Effector memory CD4-positive, alpha-beta T cell (primary cell): ENCODE data around the gene CEP70.
"Not testable (repeated sequence)": the region's sequence is repeated elsewhere in the genome, so short reads cannot be mapped to it uniquely, and the experiment has no call there.

ENCODE experiments used
- DNase-seq, 3 donors: peaks; one replicate each; pipeline ENCODE4 v3.0.0-alpha.2; 2020
- H3K27ac ChIP-seq: 2 replicates; pipeline ENCODE4 v1.7.0; 2013; ENCODE audit warnings: mild to moderate bottlenecking, low read length, moderate library complexity; ENCODE audit not compliant: insufficient read depth, poor library complexity, severe bottlenecking
- H3K27me3 ChIP-seq: replicated peaks from 2 replicates; pipeline ENCODE4 v1.7.0; 2013; ENCODE audit warnings: mild to moderate bottlenecking, low read length; ENCODE audit not compliant: insufficient read depth, control insufficient read depth, poor library complexity, severe bottlenecking
- H3K36me3 ChIP-seq: 2 replicates; pipeline ENCODE4 v1.7.0; 2013; ENCODE audit warnings: mild to moderate bottlenecking, low read length, moderate library complexity; ENCODE audit not compliant: control insufficient read depth, insufficient read depth
- H3K4me1 ChIP-seq: 2 replicates; pipeline ENCODE4 v1.7.0; 2013; ENCODE audit warnings: low read length, mild to moderate bottlenecking; ENCODE audit not compliant: control insufficient read depth, insufficient read depth, poor library complexity, severe bottlenecking
- H3K4me3 ChIP-seq: 2 replicates; pipeline ENCODE4 v1.7.0; 2013; ENCODE audit warnings: low read length, low read depth, mild to moderate bottlenecking; ENCODE audit not compliant: insufficient read depth, poor library complexity, severe bottlenecking
- H3K9me3 ChIP-seq: 2 replicates; pipeline ENCODE4 v1.7.0; 2013; ENCODE audit warnings: mild to moderate bottlenecking, low read length, moderate library complexity; ENCODE audit not compliant: control insufficient read depth

The CEP70 gene

GRCh38 chr3:138591392-138591791 lies 2.7 kb downstream of the CEP70 start:
- no peak overlapping the region for H3K27ac ChIP-seq
- no peaks in the 10 kb centered on the region for H3K27me3 ChIP-seq
- no peak overlapping the region for H3K4me3 ChIP-seq
- DNase-seq = no peak
- H3K36me3 ChIP-seq = no peaks in the 10 kb centered on the region
- H3K4me1 ChIP-seq = no peaks in the 10 kb centered on the region
- no peaks in the 10 kb centered on the region for H3K9me3 ChIP-seq

GRCh38 chr3:138588445-138588844 lies 5.6 kb downstream of the CEP70 start:
- H3K9me3 ChIP-seq = no peaks in the 10 kb centered on the region
- no peak overlapping the region for H3K4me3 ChIP-seq
- DNase-seq = no peak
- no peaks in the 10 kb centered on the region for H3K27me3 ChIP-seq
- no peak overlapping the region for H3K27ac ChIP-seq
- H3K4me1 ChIP-seq = no peaks in the 10 kb centered on the region
- H3K36me3 ChIP-seq = no peaks in the 10 kb centered on the region

- Histone ChIP-seq H3K9me3 (no peaks in the 10 kb centered on the region), H3K27ac (no peak overlapping the region), H3K4me3 (no peak overlapping the region), H3K27me3 (no peaks in the 10 kb centered on the region), H3K4me1 (no peaks in the 10 kb centered on the region), H3K36me3 (no peaks in the 10 kb centered on the region)
- DNase-seq = no peak
These were observed 6.7 kb downstream of the CEP70 start for GRCh38 chr3:138587374-138587773.

GRCh38 chr3:138578961-138579574 lies 15.0 kb downstream of the CEP70 start:
- Histone ChIP-seq H3K4me3 (no peak overlapping the region), H3K36me3 (no peaks in the 10 kb centered on the region), H3K27me3 (no peaks in the 10 kb centered on the region), H3K4me1 (no peaks in the 10 kb centered on the region), H3K9me3 (no peaks in the 10 kb centered on the region), H3K27ac (no peak overlapping the region)
- DNase-seq = no peak

- Histone ChIP-seq H3K4me3 (no peak overlapping the region), H3K36me3 (no peaks in the 10 kb centered on the region), H3K27ac (no peak overlapping the region), H3K27me3 (no peaks in the 10 kb centered on the region), H3K9me3 (no peaks in the 10 kb centered on the region), H3K4me1 (no peaks in the 10 kb centered on the region)
- no peak for DNase-seq
These were observed 15.9 kb downstream of the CEP70 start for GRCh38 chr3:138578141-138578540.

GRCh38 chr3:138573138-138573537 lies 20.9 kb downstream of the CEP70 start:
- Histone ChIP-seq H3K9me3 (no peaks in the 10 kb centered on the region), H3K27me3 (no peaks in the 10 kb centered on the region), H3K36me3 (no peaks in the 10 kb centered on the region), H3K4me3 (no peak overlapping the region), H3K4me1 (no peaks in the 10 kb centered on the region), H3K27ac (no peak overlapping the region)
- DNase-seq = no peak

- not testable (repeated sequence) for H3K4me3 ChIP-seq, H3K9me3 ChIP-seq, H3K27ac ChIP-seq, H3K4me1 ChIP-seq, DNase-seq, H3K36me3 ChIP-seq, H3K27me3 ChIP-seq
These were observed 24.4 kb downstream of the CEP70 start for GRCh38 chr3:138569624-138570023.

- no peaks in the 10 kb centered on the region for H3K36me3 ChIP-seq
- H3K27ac ChIP-seq = no peak overlapping the region
These were observed 25.0 kb downstream of the CEP70 start for GRCh38 chr3:138569090-138569489.

GRCh38 chr3:138567403-138567802 lies 26.7 kb downstream of the CEP70 start:
- no peak for DNase-seq
- no peak overlapping the region for H3K4me3 ChIP-seq
- H3K27ac ChIP-seq = no peak overlapping the region
- H3K27me3 ChIP-seq = no peaks in the 10 kb centered on the region
- no peaks in the 10 kb centered on the region for H3K9me3 ChIP-seq
- no peaks in the 10 kb centered on the region for H3K36me3 ChIP-seq
- no peaks in the 10 kb centered on the region for H3K4me1 ChIP-seq

More at GRCh38 chr3:138569090-138569489, 25.0 kb downstream of the CEP70 start:
- Histone ChIP-seq H3K27me3 (no peaks in the 10 kb centered on the region), H3K4me1 (no peaks in the 10 kb centered on the region), H3K4me3 (no peak overlapping the region), H3K9me3 (no peaks in the 10 kb centered on the region)
- no peak for DNase-seq

- H3K27ac ChIP-seq, H3K4me3 ChIP-seq, DNase-seq, H3K27me3 ChIP-seq, H3K36me3 ChIP-seq, H3K4me1 ChIP-seq, H3K9me3 ChIP-seq: not testable (repeated sequence)
These were observed 27.8 kb downstream of the CEP70 start for GRCh38 chr3:138566293-138566692.
